GM12878 (cell line): ENCODE measurements around the gene NFATC2.

Source experiments
- CBX5 ChIP-seq: sonication (generic); IDR thresholded peaks from 2 replicates; pipeline ENCODE4 v1.6.1; 2016; ENCODE audit warnings: low read depth, moderate library complexity, mild to moderate bottlenecking, inconsistent platforms
- CTCF ChIP-seq, 3 experiments: IDR thresholded peaks in 2 of 3; conservative IDR thresholded peaks in 1 of 3; 2 replicates each; pipeline ENCODE4 v1.5.1; 2011; ENCODE audit warnings: low read depth in 3 of 3, low read length in 3 of 3, mild to moderate bottlenecking in 3 of 3, control low read depth in 2 of 3, moderate library complexity in 2 of 3, inconsistent platforms in 1 of 3, mixed read lengths in 1 of 3; ENCODE audit not compliant: control insufficient read depth in 2 of 3, insufficient read depth in 1 of 3; ENCODE audit errors: extremely low read depth in 1 of 3
- E2F4 ChIP-seq: IDR thresholded peaks from 2 replicates; pipeline ENCODE4 v1.6.1; 2012; ENCODE audit warnings: low read depth, low read length, improper control_type of control experiment
- MAX ChIP-seq: IDR thresholded peaks from 2 replicates; pipeline ENCODE4 v1.6.1; 2012; ENCODE audit warnings: low read depth, low read length, improper control_type of control experiment
- ZNF24 ChIP-seq: fragments of 450-650 bp; IDR thresholded peaks from 2 replicates; pipeline ENCODE4 v1.6.1; 2017; ENCODE audit warnings: antibody characterized with exemption, mild to moderate bottlenecking

- TF ChIP-seq MAX (no peak), ZNF24 (no peak), CTCF (IDR thresholded peaks at IDR 0.05 in 2 of 3, conservative IDR thresholded peaks at IDR 0.05 in 1 of 3; ENCODE audit: control insufficient read depth in 2 of 3, extremely low read depth in 1 of 3, insufficient read depth in 1 of 3, low read depth in 3 of 3, low read length in 3 of 3) (no peak), CBX5 (no peak), E2F4 (no peak)
These were observed 168.6 kb downstream of the NFATC2 start for GRCh38 chr20:51373713-51374455.
